ENCODE results near the gene MROH8. TPM values are rescaled to one million over a fixed set of nuclear protein-coding genes. Genes with fewer than 3 reads are reported as not detected.

MROH8 gene
- 1 to 10 TPM; 4.8 to 8.2 TPM for total RNA-seq
- 10 to 100 TPM in 1 of 2 donors, 1 to 10 TPM in 1; 8.2 to 11.1 TPM for polyA plus RNA-seq (ENCODE audit: insufficient read length in 2 of 2)
- long read RNA-seq, donor 1, partial matches to known transcripts = 433 of 497 reads
- long read RNA-seq, donor 1, other reads (novel, unspliced or antisense) = 63 of 497 reads
- long read RNA-seq, donor 2, partial matches to known transcripts = 119 of 134 reads
- long read RNA-seq, donor 2, other reads (novel, unspliced or antisense) = 15 of 134 reads
- long read RNA-seq, donor 3 = 0 reads
- long read RNA-seq, donor 4 = 0 reads

GRCh38 chr20:37178839-37179682 lies at the start of gene MROH8, which contains the start of gene RPN2:
Gene MROH8, minus strand, starts transcription at chr20:37179548.
Gene RPN2, plus strand, starts transcription at chr20:37179330. Its CDS starts 27 bp downstream, at chr20:37179357.
- H3K4me1 ChIP-seq (ENCODE audit: control insufficient read depth, insufficient read depth, low read length) = peaks cover 5% of the 10 kb centered on the region
- H3K9me3 ChIP-seq (ENCODE audit: control insufficient read depth, insufficient read depth, low read length) = no peaks in the 10 kb centered on the region
- WGBS (ENCODE audit: insufficient coverage) = under 1% methylated on average over 80 of the region's 80 CpGs
- no peaks in the 10 kb centered on the region for H3K27me3 ChIP-seq (ENCODE audit: control insufficient read depth, insufficient read depth, low read length)
- H3K4me3 ChIP-seq (ENCODE audit: low read depth, low read length) = peak within 1 kb of the TSS; percentile 96
- peaks cover under 1% of the 10 kb centered on the region for H3K36me3 ChIP-seq (ENCODE audit: control insufficient read depth, insufficient read depth, low read length)
- peak within 1 kb of the TSS; percentile 99 for H3K27ac ChIP-seq (ENCODE audit: low read depth, low read length)
- DNase-seq (ENCODE audit: low read depth in 4 of 6, low spot score in 6 of 6) = peak; percentile 91 to 99 (median 95)

GRCh38 chr20:37228656-37229055 lies 49.3 kb upstream of the MROH8 start:
- Histone ChIP-seq H3K27me3 (ENCODE audit: control insufficient read depth, insufficient read depth, low read length) (no peaks in the 10 kb centered on the region), H3K27ac (ENCODE audit: low read depth, low read length) (no peak overlapping the region), H3K9me3 (ENCODE audit: control insufficient read depth, insufficient read depth, low read length) (no peaks in the 10 kb centered on the region), H3K36me3 (ENCODE audit: control insufficient read depth, insufficient read depth, low read length) (peaks cover 60% of the 10 kb centered on the region), H3K4me3 (ENCODE audit: low read depth, low read length) (no peak overlapping the region), H3K4me1 (ENCODE audit: control insufficient read depth, insufficient read depth, low read length) (peaks cover 21% of the 10 kb centered on the region)
- no peak for DNase-seq (ENCODE audit: low read depth in 4 of 6, low spot score in 6 of 6)
- WGBS (ENCODE audit: insufficient coverage) = 100% methylated on average over 1 of the region's 5 CpGs

GRCh38 chr20:37228082-37228481 lies 48.7 kb upstream of the MROH8 start:
- no peak overlapping the region for H3K27ac ChIP-seq (ENCODE audit: low read depth, low read length)
- no peak overlapping the region for H3K4me3 ChIP-seq (ENCODE audit: low read depth, low read length)
- no peaks in the 10 kb centered on the region for H3K9me3 ChIP-seq (ENCODE audit: control insufficient read depth, insufficient read depth, low read length)
- H3K36me3 ChIP-seq (ENCODE audit: control insufficient read depth, insufficient read depth, low read length) = peaks cover 57% of the 10 kb centered on the region
- 73% methylated on average over 5 of the region's 6 CpGs for WGBS (ENCODE audit: insufficient coverage)
- peak in 2 of 6 donors; percentile 23 to 51 for DNase-seq (ENCODE audit: low read depth in 4 of 6, low spot score in 6 of 6)
- H3K27me3 ChIP-seq (ENCODE audit: control insufficient read depth, insufficient read depth, low read length) = no peaks in the 10 kb centered on the region
- H3K4me1 ChIP-seq (ENCODE audit: control insufficient read depth, insufficient read depth, low read length) = peaks cover 21% of the 10 kb centered on the region

GRCh38 chr20:37226889-37227288 lies 47.5 kb upstream of the MROH8 start:
- WGBS (ENCODE audit: insufficient coverage) = 69% methylated on average over 3 of the region's 3 CpGs
- H3K27ac ChIP-seq (ENCODE audit: low read depth, low read length) = no peak overlapping the region

GRCh38 chr20:37225146-37225545 lies 45.8 kb upstream of the MROH8 start:
- Histone ChIP-seq H3K36me3 (ENCODE audit: control insufficient read depth, insufficient read depth, low read length) (peaks cover 41% of the 10 kb centered on the region), H3K27ac (ENCODE audit: low read depth, low read length) (no peak overlapping the region), H3K4me3 (ENCODE audit: low read depth, low read length) (no peak overlapping the region), H3K4me1 (ENCODE audit: control insufficient read depth, insufficient read depth, low read length) (peaks cover 6% of the 10 kb centered on the region), H3K27me3 (ENCODE audit: control insufficient read depth, insufficient read depth, low read length) (no peaks in the 10 kb centered on the region), H3K9me3 (ENCODE audit: control insufficient read depth, insufficient read depth, low read length) (no peaks in the 10 kb centered on the region)
- 100% methylated on average over 2 of the region's 5 CpGs for WGBS (ENCODE audit: insufficient coverage)
- DNase-seq (ENCODE audit: low read depth in 4 of 6, low spot score in 6 of 6) = no peak

More at GRCh38 chr20:37226889-37227288, 47.5 kb upstream of the MROH8 start:
- no peaks in the 10 kb centered on the region for H3K27me3 ChIP-seq (ENCODE audit: control insufficient read depth, insufficient read depth, low read length)
- H3K36me3 ChIP-seq (ENCODE audit: control insufficient read depth, insufficient read depth, low read length) = peaks cover 53% of the 10 kb centered on the region
- no peaks in the 10 kb centered on the region for H3K9me3 ChIP-seq (ENCODE audit: control insufficient read depth, insufficient read depth, low read length)
- H3K4me3 ChIP-seq (ENCODE audit: low read depth, low read length) = no peak overlapping the region
- DNase-seq (ENCODE audit: low read depth in 4 of 6, low spot score in 6 of 6) = peak in 1 of 6 donors; percentile 49
- peaks cover 16% of the 10 kb centered on the region for H3K4me1 ChIP-seq (ENCODE audit: control insufficient read depth, insufficient read depth, low read length)

- Histone ChIP-seq H3K36me3 (ENCODE audit: control insufficient read depth, insufficient read depth, low read length) (peaks cover 32% of the 10 kb centered on the region), H3K4me1 (ENCODE audit: control insufficient read depth, insufficient read depth, low read length) (peaks cover 3% of the 10 kb centered on the region), H3K9me3 (ENCODE audit: control insufficient read depth, insufficient read depth, low read length) (no peaks in the 10 kb centered on the region), H3K27ac (ENCODE audit: low read depth, low read length) (no peak overlapping the region), H3K4me3 (ENCODE audit: low read depth, low read length) (no peak overlapping the region), H3K27me3 (ENCODE audit: control insufficient read depth, insufficient read depth, low read length) (no peaks in the 10 kb centered on the region)
- peak in 1 of 6 donors; percentile 34 for DNase-seq (ENCODE audit: low read depth in 4 of 6, low spot score in 6 of 6)
These were observed 43.7 kb upstream of the MROH8 start for GRCh38 chr20:37223053-37223452.

- DNase-seq (ENCODE audit: low read depth in 4 of 6, low spot score in 6 of 6) = peak in 1 of 6 donors; percentile 37
- H3K4me3 ChIP-seq (ENCODE audit: low read depth, low read length) = no peak overlapping the region
- no peaks in the 10 kb centered on the region for H3K27me3 ChIP-seq (ENCODE audit: control insufficient read depth, insufficient read depth, low read length)
- peaks cover 3% of the 10 kb centered on the region for H3K4me1 ChIP-seq (ENCODE audit: control insufficient read depth, insufficient read depth, low read length)
- no peaks in the 10 kb centered on the region for H3K9me3 ChIP-seq (ENCODE audit: control insufficient read depth, insufficient read depth, low read length)
- H3K36me3 ChIP-seq (ENCODE audit: control insufficient read depth, insufficient read depth, low read length) = peaks cover 37% of the 10 kb centered on the region
- no peak overlapping the region for H3K27ac ChIP-seq (ENCODE audit: low read depth, low read length)
- WGBS (ENCODE audit: insufficient coverage) = 100% methylated on average over 3 of the region's 4 CpGs
These were observed 42.7 kb upstream of the MROH8 start for GRCh38 chr20:37222086-37222485.

GRCh38 chr20:37220731-37221130 lies 41.4 kb upstream of the MROH8 start:
- Histone ChIP-seq H3K4me1 (ENCODE audit: control insufficient read depth, insufficient read depth, low read length) (no peaks in the 10 kb centered on the region), H3K9me3 (ENCODE audit: control insufficient read depth, insufficient read depth, low read length) (no peaks in the 10 kb centered on the region), H3K27me3 (ENCODE audit: control insufficient read depth, insufficient read depth, low read length) (no peaks in the 10 kb centered on the region), H3K4me3 (ENCODE audit: low read depth, low read length) (no peak overlapping the region), H3K27ac (ENCODE audit: low read depth, low read length) (no peak overlapping the region), H3K36me3 (ENCODE audit: control insufficient read depth, insufficient read depth, low read length) (peaks cover 33% of the 10 kb centered on the region)
- 23% methylated on average over 2 of the region's 3 CpGs for WGBS (ENCODE audit: insufficient coverage)
- DNase-seq (ENCODE audit: low read depth in 4 of 6, low spot score in 6 of 6) = peak in 1 of 6 donors; percentile 47

- H3K36me3 ChIP-seq (ENCODE audit: control insufficient read depth, insufficient read depth, low read length) = peaks cover 26% of the 10 kb centered on the region
- no peak overlapping the region for H3K27ac ChIP-seq (ENCODE audit: low read depth, low read length)
- no peaks in the 10 kb centered on the region for H3K27me3 ChIP-seq (ENCODE audit: control insufficient read depth, insufficient read depth, low read length)
- H3K4me3 ChIP-seq (ENCODE audit: low read depth, low read length) = no peak overlapping the region
- DNase-seq (ENCODE audit: low read depth in 4 of 6, low spot score in 6 of 6) = peak in 2 of 6 donors; percentile 57 to 86
- H3K4me1 ChIP-seq (ENCODE audit: control insufficient read depth, insufficient read depth, low read length) = no peaks in the 10 kb centered on the region
- no CpG with 5 or more reads among the region's 10 CpGs for WGBS (ENCODE audit: insufficient coverage)
- H3K9me3 ChIP-seq (ENCODE audit: control insufficient read depth, insufficient read depth, low read length) = no peaks in the 10 kb centered on the region
These were observed 40.7 kb upstream of the MROH8 start for GRCh38 chr20:37219751-37220668.

Data from spinal cord (tissue), 10 donors.